Astrocyte of the cerebellum (primary cell): Measurements from ENCODE around the gene SKIC2.

ENCODE experiments used
- DNase-seq: peaks from one replicate; pipeline ENCODE4 v3.0.0-alpha.2; 2011; ENCODE audit warnings: low read depth
- H3K4me3 ChIP-seq: 2 replicates; pipeline ENCODE4 v1.5.1; 2011; ENCODE audit warnings: mild to moderate bottlenecking, low read depth, low read length, moderate library complexity
- in situ Hi-C: cut with HindIII; loops from 2 replicates; pipeline ENCODE4 v1.10.0; 2017; ENCODE audit warnings: low sequenced_read_pairs
- TF ChIP-seq, protein P1 (sequence below): IDR thresholded peaks from 2 replicates; pipeline ENCODE4 v1.5.1; 2012; ENCODE audit warnings: low read length, low read depth, moderate library complexity, mild to moderate bottlenecking; ENCODE audit errors: missing control alignments

The SKIC2 gene

DNA sequence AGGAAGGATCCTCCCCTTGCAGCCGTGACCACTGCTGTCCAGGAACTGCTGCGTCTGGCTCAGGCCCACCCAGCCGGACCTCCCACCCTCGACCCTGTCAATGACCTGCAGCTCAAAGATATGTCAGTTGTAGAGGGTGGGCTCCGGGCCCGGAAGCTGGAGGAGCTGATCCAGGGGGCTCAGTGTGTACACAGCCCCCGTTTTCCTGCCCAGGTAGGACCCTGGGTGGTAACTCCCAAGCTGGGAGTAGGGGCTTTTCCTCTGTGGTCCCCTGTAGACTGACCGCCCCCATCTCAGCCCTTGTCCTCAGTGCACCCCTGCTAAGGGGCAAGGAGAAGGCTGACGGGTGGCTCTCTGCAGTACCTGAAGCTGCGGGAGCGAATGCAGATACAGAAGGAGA, 9.4 kb downstream of the SKIC2 start:
- in situ Hi-C loops, result no loop called here
- TF ChIP-seq, protein P1, sequence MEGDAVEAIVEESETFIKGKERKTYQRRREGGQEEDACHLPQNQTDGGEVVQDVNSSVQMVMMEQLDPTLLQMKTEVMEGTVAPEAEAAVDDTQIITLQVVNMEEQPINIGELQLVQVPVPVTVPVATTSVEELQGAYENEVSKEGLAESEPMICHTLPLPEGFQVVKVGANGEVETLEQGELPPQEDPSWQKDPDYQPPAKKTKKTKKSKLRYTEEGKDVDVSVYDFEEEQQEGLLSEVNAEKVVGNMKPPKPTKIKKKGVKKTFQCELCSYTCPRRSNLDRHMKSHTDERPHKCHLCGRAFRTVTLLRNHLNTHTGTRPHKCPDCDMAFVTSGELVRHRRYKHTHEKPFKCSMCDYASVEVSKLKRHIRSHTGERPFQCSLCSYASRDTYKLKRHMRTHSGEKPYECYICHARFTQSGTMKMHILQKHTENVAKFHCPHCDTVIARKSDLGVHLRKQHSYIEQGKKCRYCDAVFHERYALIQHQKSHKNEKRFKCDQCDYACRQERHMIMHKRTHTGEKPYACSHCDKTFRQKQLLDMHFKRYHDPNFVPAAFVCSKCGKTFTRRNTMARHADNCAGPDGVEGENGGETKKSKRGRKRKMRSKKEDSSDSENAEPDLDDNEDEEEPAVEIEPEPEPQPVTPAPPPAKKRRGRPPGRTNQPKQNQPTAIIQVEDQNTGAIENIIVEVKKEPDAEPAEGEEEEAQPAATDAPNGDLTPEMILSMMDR, result no peak
- H3K4me3 ChIP-seq, result no peak overlapping the region
- DNase-seq, result no peak

DNA sequence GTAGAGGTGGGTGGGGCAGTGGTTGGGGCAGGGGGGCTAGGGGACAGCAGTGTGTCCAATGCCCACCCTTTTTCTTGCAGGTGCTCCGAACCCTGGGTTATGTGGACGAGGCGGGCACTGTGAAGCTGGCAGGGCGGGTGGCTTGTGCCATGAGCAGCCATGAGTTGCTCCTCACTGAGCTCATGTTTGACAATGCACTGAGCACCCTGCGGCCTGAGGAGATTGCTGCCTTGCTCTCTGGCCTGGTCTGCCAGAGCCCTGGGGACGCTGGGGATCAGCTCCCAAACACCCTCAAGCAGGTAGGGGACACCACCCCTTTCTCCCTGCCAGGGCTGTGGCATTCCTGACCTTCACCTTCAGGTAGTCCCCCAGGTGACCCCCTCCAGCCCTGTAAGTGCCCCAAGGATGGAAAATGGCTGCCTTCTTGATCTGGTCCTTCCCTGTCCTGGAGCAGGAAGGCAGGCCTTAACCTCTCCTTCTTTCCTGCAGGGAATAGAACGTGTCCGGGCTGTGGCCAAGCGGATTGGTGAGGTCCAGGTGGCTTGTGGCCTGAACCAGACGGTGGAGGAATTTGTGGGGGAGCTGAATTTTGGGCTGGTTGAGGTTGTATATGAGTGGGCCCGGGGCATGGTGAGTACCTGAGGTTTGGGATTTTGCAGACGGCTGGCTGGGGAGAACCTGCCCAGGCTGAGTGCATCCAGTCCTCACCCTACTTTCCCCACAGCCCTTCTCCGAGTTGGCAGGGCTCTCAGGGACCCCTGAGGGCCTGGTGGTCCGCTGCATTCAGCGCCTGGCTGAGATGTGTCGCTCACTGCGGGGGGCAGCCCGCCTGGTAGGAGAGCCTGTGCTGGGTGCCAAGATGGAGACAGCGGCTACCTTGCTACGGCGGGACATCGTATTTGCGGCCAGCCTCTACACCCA, 10.1 kb downstream of the SKIC2 start:
- in situ Hi-C loops, result no loop called here
- DNase-seq, result no peak
- TF ChIP-seq, protein P1, result no peak
- no peak overlapping the region for H3K4me3 ChIP-seq

DNA sequence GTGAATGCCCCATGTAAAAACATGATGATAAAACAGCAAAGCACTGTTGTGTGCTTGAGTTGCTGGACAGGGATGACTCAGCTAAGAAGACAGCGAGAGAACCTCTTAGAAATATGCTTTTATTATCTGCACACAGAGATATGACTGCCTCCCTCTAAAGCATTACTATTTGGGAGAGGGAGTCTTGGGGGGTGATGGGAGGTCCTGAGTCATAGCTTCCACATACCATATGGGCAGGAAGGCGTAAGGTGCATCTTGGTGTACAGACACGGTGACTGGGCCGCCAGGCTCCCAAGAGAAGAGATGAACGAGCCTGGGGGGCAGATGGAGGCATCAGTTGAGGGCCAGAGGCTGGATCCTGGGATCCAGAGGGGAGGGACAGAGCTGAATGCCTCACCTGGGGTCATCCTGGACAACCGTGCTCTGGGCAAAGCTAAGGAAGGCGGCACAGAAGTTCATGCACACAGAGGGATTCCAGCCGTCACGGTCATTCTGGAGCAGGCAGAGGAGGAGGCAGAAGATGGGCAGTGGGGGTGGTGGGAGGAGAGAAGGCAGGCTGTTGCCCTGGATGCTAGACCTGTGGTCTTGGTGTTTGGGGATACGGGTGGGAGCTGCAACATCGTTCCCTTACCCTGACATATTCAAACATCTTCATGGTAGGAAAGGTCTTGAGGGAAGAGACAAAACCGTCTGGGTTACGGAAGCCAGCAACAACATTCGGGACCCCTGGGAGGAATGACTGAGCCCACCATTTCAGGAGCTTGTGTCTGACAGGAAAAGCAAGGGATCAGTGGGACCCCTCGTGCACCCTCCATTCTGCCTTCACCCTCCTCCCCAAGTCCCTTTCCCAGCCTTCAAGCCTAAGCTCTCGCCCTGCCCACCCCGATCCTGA, 11.0 kb downstream of the SKIC2 start:
- H3K4me3 ChIP-seq, result peak overlapping the region; percentile 72
- TF ChIP-seq, protein P1, result no peak
- DNase-seq, result no peak
- in situ Hi-C loops, result no loop called here

DNA sequence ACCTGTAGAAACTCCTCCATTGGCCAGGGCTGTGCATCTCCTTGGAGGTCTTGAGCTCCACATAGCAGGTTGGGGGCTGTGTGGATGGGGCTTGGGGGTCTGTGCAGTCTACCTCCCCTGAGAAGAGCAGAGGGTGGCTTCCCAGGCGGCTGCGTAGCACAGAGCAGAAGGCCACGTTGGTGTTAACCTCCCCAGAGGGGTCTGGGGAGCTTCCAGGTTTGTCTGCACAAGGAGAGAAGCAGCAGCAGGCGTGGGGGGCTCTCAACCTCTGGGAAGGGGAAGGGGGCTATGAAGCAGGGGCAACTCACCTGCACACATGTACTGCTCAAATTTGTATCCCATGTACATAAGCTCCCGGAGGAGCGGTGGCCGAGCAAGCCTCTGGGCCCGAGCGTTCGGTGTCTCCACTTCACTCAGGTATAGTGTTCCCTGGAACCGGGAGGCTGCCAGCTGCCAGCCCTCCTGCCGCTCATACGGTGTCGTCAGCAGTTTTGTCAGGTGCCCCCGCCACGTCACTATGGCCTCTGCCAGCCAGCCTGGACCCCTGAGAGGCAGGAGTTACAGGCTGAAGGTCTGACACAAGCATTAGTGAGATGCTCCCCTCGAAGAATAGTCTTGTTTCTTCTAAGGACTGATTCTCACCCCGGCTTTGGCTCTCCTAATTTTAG, 11.8 kb downstream of the SKIC2 start:
- peak overlapping the region; percentile 72 for H3K4me3 ChIP-seq

DNA sequence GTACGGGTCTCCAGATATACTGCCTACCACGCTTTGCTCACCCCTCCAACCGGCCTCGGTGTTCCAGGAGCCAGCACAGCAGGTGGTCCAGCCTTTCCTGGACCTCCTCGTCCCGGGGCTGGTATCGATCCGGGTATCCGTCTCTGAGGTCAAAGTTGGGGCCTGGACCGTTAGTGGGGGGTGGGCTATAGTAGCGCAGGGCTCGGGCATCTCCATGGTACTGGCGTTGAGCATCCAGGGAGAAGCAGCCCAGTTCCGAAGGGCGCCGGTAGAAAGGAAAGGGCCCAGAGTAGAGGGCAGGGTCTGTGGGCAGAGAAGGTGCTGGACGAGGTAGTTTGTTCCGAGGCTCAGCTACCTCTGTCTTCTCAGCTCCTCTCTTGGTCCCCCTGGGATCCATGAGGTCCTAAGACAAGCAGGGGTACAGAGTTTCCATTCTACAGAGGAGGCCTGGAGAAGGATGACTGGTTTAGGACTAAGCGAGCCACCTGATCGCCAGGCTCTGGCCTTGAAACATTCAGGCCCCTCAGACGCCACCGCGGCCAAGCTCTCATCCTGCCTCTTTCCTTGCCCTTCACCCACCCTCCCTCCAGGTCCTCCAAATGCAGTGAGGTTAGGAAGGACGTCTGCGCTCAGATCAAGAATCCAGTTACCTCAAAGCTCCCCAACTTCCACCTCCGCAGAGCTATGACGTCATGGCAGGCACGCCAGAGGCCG, 12.5 kb downstream of the SKIC2 start:
- DNase-seq, result no peak
- peak overlapping the region; percentile 72 for H3K4me3 ChIP-seq
- TF ChIP-seq, protein P1, result no peak
- in situ Hi-C loops, result no loop called here

More for the DNA sequence above, 11.8 kb downstream of the SKIC2 start:
- TF ChIP-seq, protein P1, result no peak
- in situ Hi-C loops, result no loop called here
- DNase-seq, result no peak
